Tongue (tissue), 2 donors: ENCODE results near the gene MKNK1. TPM values are rescaled to one million over a fixed set of nuclear protein-coding genes. Genes with fewer than 3 reads are reported as not detected.
A peak's percentile ranks its signal among the peaks of the same experiment; 100 is the strongest.
"Not testable (repeated sequence)": the region's sequence is repeated elsewhere in the genome, so short reads cannot be mapped to it uniquely, and the experiment has no call there.

ENCODE experiments used
- DNase-seq: peaks from one replicate; pipeline ENCODE4 v3.0.0-alpha.2; 2015
- total RNA-seq: library from RNA; depleted of rRNA; stranded (reverse); fragments of >200 nt; gene quantifications from one replicate; pipeline ENCODE4 v1.2.3, GENCODE V29; 2014

The MKNK1 gene
- total RNA-seq: 40.8 TPM

GRCh38 chr1:46603858-46604549 lies at the start of gene MKNK1:
Gene MKNK1 (minus strand): TSS chr1:46604268. CDS start chr1:46583327, 20,941 bp downstream.
- DNase-seq: peak; percentile 99

GRCh38 chr1:46653405-46653958 lies 49.4 kb upstream of the MKNK1 start:
- DNase-seq: no peak

- DNase-seq: no peak
Observed at GRCh38 chr1:46652321-46653100, 48.4 kb upstream of the MKNK1 start.

GRCh38 chr1:46651152-46651551 lies 47.1 kb upstream of the MKNK1 start:
- DNase-seq: not testable (repeated sequence)

- DNase-seq: no peak
Observed at GRCh38 chr1:46650491-46650890, 46.4 kb upstream of the MKNK1 start.

GRCh38 chr1:46649764-46650163 lies 45.7 kb upstream of the MKNK1 start:
- DNase-seq: no peak

GRCh38 chr1:46647611-46648010 lies 43.5 kb upstream of the MKNK1 start:
- DNase-seq: no peak

- no peak for DNase-seq
Observed at GRCh38 chr1:46646844-46647243, 42.8 kb upstream of the MKNK1 start.

GRCh38 chr1:46646331-46646730 lies 42.3 kb upstream of the MKNK1 start:
- no peak for DNase-seq

- DNase-seq: no peak
Observed at GRCh38 chr1:46645815-46646214, 41.7 kb upstream of the MKNK1 start.

- DNase-seq: no peak
Observed at GRCh38 chr1:46643368-46643775, 39.3 kb upstream of the MKNK1 start.

- no peak for DNase-seq
Observed at GRCh38 chr1:46642115-46642680, 38.1 kb upstream of the MKNK1 start.

- DNase-seq: no peak
Observed at GRCh38 chr1:46639547-46639946, 35.5 kb upstream of the MKNK1 start.

GRCh38 chr1:46638921-46639320 lies 34.9 kb upstream of the MKNK1 start:
- no peak for DNase-seq

- DNase-seq: no peak
Observed at GRCh38 chr1:46637444-46638083, 33.5 kb upstream of the MKNK1 start.

- no peak for DNase-seq
Observed at GRCh38 chr1:46635205-46635604, 31.1 kb upstream of the MKNK1 start.

- DNase-seq: no peak
Observed at GRCh38 chr1:46630719-46631118, 26.7 kb upstream of the MKNK1 start.

- DNase-seq: no peak
Observed at GRCh38 chr1:46623743-46624644, 19.9 kb upstream of the MKNK1 start.

GRCh38 chr1:46622344-46622743 lies 18.3 kb upstream of the MKNK1 start:
- no peak for DNase-seq

- DNase-seq: no peak
Observed at GRCh38 chr1:46621930-46622329, 17.9 kb upstream of the MKNK1 start.

GRCh38 chr1:46619656-46620258 lies 15.7 kb upstream of the MKNK1 start:
- no peak for DNase-seq
